Liver (tissue), 9 donors: ENCODE data around the gene CUBN. TPM values are rescaled to one million over a fixed set of nuclear protein-coding genes. Genes with fewer than 3 reads are reported as not detected.

Source experiments
- DNase-seq: peaks from one replicate; pipeline ENCODE4 v3.0.0-alpha.2; 2017; ENCODE audit warnings: low spot score
- H3K27ac ChIP-seq, 2 donors: one replicate each; pipeline ENCODE4 v1.7.0; 2013; ENCODE audit warnings: inconsistent platforms in 2 of 2, low read length in 2 of 2, control low read depth in 1 of 2, low read depth in 1 of 2, mild to moderate bottlenecking in 1 of 2
- H3K27me3 ChIP-seq, 4 donors: one replicate each; pipeline versions ENCODE4 v1.6.1 to v1.7.0; 2013; ENCODE audit warnings: low read length in 3 of 4, inconsistent platforms in 1 of 4, mild to moderate bottlenecking in 1 of 4, moderate library complexity in 1 of 4; ENCODE audit not compliant: control insufficient read depth in 4 of 4, insufficient read depth in 4 of 4
- H3K36me3 ChIP-seq, 4 donors: one replicate each; pipeline versions ENCODE4 v1.6.1 to v1.7.0; 2013; ENCODE audit warnings: low read length in 3 of 4, mild to moderate bottlenecking in 3 of 4, low read depth in 1 of 4, moderate library complexity in 1 of 4; ENCODE audit not compliant: control insufficient read depth in 4 of 4, insufficient read depth in 3 of 4
- H3K4me1 ChIP-seq, 4 donors: one replicate each; pipeline versions ENCODE4 v1.6.1 to v1.7.0; 2013; ENCODE audit warnings: low read length in 3 of 4, mild to moderate bottlenecking in 3 of 4, moderate library complexity in 1 of 4; ENCODE audit not compliant: control insufficient read depth in 4 of 4, insufficient read depth in 4 of 4
- H3K4me3 ChIP-seq, 3 donors: one replicate each; pipeline versions ENCODE4 v1.6.1 to v1.7.0; 2013; ENCODE audit warnings: low read length in 3 of 3, control low read depth in 1 of 3, low read depth in 1 of 3, mild to moderate bottlenecking in 1 of 3
- H3K9ac ChIP-seq, 2 donors: one replicate each; pipeline ENCODE4 v1.7.0; 2013; ENCODE audit warnings: low read length in 2 of 2, mild to moderate bottlenecking in 2 of 2, moderate library complexity in 2 of 2, control low read depth in 1 of 2, low read depth in 1 of 2
- H3K9me3 ChIP-seq, 4 donors: one replicate each; pipeline versions ENCODE4 v1.6.1 to v1.7.0; 2013; ENCODE audit warnings: low read length in 3 of 4; ENCODE audit not compliant: control insufficient read depth in 4 of 4
- EGR1 ChIP-seq, 2 donors: IDR thresholded peaks; 2 replicates each; pipeline ENCODE4 v1.6.1; 2016 to 2018; ENCODE audit warnings: antibody characterized with exemption in 2 of 2, low read depth in 2 of 2
- FOXA1 ChIP-seq: IDR thresholded peaks from 2 replicates; pipeline ENCODE4 v1.6.1; 2016; ENCODE audit warnings: antibody characterized with exemption
- GABPA ChIP-seq, 2 donors: IDR thresholded peaks in 1 of 2; conservative IDR thresholded peaks in 1 of 2; 2 replicates each; pipeline ENCODE4 v1.6.1; 2016; ENCODE audit warnings: antibody characterized with exemption in 2 of 2, mild to moderate bottlenecking in 1 of 2, moderate library complexity in 1 of 2
- HNF4G ChIP-seq: IDR thresholded peaks from 2 replicates; pipeline ENCODE4 v1.6.1; 2016; ENCODE audit warnings: antibody characterized with exemption
- NR2F2 ChIP-seq: IDR thresholded peaks from 2 replicates; pipeline ENCODE4 v1.6.1; 2016; ENCODE audit warnings: antibody characterized with exemption
- RAD21 ChIP-seq, 2 donors: IDR thresholded peaks; 2 replicates each; pipeline ENCODE4 v1.6.1; 2016; ENCODE audit warnings: antibody characterized with exemption in 2 of 2, mild to moderate bottlenecking in 2 of 2
- RXRA ChIP-seq, 2 donors: IDR thresholded peaks; 2 replicates each; pipeline ENCODE4 v1.6.1; 2017 to 2018; ENCODE audit warnings: antibody characterized with exemption in 2 of 2, mild to moderate bottlenecking in 1 of 2
- TAF1 ChIP-seq: conservative IDR thresholded peaks from 2 replicates; pipeline ENCODE4 v1.6.1; 2016; ENCODE audit warnings: antibody characterized with exemption, mild to moderate bottlenecking
- YY1 ChIP-seq: IDR thresholded peaks from 2 replicates; pipeline ENCODE4 v1.6.1; 2016; ENCODE audit warnings: antibody characterized with exemption, mild to moderate bottlenecking
- whole genome bisulfite sequencing: extraction: QIAGEN DNeasy Blood & Tissue Kit; methylation state at CpG from one replicate; pipeline ENCODE4 v1.1.7; 2013; 5-methylcytosine and 5-hydroxymethylcytosine counted together
- polyA plus RNA-seq, 2 donors: library from polyadenylated mRNA; stranded (reverse) in 1 of 2; unstranded in 1 of 2; fragments of 200-250 nt in 1 of 2; fragments of >200 nt in 1 of 2; fragmentation: Nextera tagmentation in 1 of 2; extraction: Ambion mirVana in 1 of 2; gene quantifications; one replicate each; pipeline versions ENCODE4 v1.2.1 to v1.2.3, GENCODE V29; 2013 to 2015
- total RNA-seq, 2 donors: library from RNA; depleted of rRNA; stranded (reverse); fragments of >200 nt; gene quantifications; one replicate each; pipeline ENCODE4 v1.2.3, GENCODE V29; 2014
- TF ChIP-seq, protein P1 (sequence below): fragments of 150-350 bp; IDR thresholded peaks from 2 replicates; pipeline ENCODE4 v1.5.1; 2017; ENCODE audit warnings: improper control_type of control experiment, low read depth, low read length; ENCODE audit not compliant: missing input control
- TF ChIP-seq, protein P2 (sequence below): IDR thresholded peaks from 2 replicates; pipeline ENCODE4 v1.6.1; 2016; ENCODE audit warnings: antibody characterized with exemption
- TF ChIP-seq, protein P3 (sequence below): IDR thresholded peaks from 2 replicates; pipeline ENCODE4 v1.6.1; 2016; ENCODE audit warnings: antibody characterized with exemption
- donor health status: healthy.
- donor health status: healthy.
- donor health status: healthy.
- donor health status: healthy.
- donor health status: healthy.

The CUBN gene
- total and polyA plus RNA-seq, 4 donors = 0.01 to 0.67 (median 0.30) TPM

DNA sequence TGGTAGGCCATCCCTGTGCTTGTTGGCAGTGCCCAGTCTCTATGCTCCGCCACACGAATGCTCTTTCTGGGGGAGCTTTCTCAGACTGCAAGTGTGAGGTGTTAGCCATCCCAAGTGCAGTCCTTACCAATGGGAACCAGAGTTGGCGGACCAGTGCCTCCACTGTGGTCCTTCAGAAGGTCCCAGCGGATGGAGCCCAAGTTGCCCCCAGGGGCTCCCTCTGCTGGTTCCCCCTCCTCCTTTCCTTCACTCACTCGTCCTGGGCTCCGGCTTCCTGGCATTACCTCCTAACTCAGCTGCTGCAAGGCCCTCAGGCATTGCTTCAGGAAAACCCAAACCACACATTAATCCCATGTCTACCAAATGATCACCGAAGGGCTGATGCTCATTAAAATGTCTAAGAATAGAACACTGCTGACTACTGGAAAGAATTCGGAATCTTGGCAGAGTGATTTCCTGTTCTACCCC is 139.8 kb downstream of the CUBN start:
- Histone ChIP-seq H3K9ac (no peak overlapping the region), H3K36me3 (no peaks in the 10 kb centered on the region), H3K27ac (no peak overlapping the region), H3K4me3 (no peak overlapping the region), H3K27me3 (no peaks in the 10 kb centered on the region), H3K4me1 (no peaks in the 10 kb centered on the region), H3K9me3 (no peaks in the 10 kb centered on the region)
- no peak for DNase-seq
- TF ChIP-seq TAF1 (no peak), EGR1 (IDR thresholded peaks at IDR 0.05; ENCODE audit: low read depth in 2 of 2) (no peak), YY1 (no peak)
- 90% methylated on average over 8 of the region's 8 CpGs for WGBS

DNA sequence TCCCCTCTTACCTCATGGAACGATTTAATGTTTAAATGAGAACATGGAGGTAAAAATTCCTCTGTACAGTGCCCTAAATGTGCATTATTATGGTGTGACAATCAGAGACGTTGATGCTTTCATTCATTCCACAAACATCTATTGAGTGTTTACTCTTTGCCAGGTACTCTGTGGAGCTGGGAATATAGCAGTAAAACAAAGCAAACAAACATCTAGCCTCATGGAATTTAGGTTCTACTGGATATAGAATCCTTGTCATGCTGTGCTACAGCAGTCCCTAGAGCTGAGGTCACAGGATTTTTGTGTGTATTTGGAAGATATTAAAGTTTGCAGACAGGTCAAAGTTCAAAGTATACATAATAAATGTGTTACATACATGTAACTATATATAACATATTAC is 140.7 kb downstream of the CUBN start:
- no peak for DNase-seq
- TF ChIP-seq, protein P1, sequence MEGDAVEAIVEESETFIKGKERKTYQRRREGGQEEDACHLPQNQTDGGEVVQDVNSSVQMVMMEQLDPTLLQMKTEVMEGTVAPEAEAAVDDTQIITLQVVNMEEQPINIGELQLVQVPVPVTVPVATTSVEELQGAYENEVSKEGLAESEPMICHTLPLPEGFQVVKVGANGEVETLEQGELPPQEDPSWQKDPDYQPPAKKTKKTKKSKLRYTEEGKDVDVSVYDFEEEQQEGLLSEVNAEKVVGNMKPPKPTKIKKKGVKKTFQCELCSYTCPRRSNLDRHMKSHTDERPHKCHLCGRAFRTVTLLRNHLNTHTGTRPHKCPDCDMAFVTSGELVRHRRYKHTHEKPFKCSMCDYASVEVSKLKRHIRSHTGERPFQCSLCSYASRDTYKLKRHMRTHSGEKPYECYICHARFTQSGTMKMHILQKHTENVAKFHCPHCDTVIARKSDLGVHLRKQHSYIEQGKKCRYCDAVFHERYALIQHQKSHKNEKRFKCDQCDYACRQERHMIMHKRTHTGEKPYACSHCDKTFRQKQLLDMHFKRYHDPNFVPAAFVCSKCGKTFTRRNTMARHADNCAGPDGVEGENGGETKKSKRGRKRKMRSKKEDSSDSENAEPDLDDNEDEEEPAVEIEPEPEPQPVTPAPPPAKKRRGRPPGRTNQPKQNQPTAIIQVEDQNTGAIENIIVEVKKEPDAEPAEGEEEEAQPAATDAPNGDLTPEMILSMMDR = no peak
- TF ChIP-seq FOXA1 = no peak
- no peak for TF ChIP-seq YY1
- no peak for TF ChIP-seq EGR1 (IDR thresholded peaks at IDR 0.05; ENCODE audit: low read depth in 2 of 2)
- no peak for TF ChIP-seq HNF4G
- TF ChIP-seq, protein P2, sequence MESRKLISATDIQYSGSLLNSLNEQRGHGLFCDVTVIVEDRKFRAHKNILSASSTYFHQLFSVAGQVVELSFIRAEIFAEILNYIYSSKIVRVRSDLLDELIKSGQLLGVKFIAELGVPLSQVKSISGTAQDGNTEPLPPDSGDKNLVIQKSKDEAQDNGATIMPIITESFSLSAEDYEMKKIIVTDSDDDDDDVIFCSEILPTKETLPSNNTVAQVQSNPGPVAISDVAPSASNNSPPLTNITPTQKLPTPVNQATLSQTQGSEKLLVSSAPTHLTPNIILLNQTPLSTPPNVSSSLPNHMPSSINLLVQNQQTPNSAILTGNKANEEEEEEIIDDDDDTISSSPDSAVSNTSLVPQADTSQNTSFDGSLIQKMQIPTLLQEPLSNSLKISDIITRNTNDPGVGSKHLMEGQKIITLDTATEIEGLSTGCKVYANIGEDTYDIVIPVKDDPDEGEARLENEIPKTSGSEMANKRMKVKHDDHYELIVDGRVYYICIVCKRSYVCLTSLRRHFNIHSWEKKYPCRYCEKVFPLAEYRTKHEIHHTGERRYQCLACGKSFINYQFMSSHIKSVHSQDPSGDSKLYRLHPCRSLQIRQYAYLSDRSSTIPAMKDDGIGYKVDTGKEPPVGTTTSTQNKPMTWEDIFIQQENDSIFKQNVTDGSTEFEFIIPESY = no peak
- TF ChIP-seq RAD21 (IDR thresholded peaks at IDR 0.05) = no peak
- TF ChIP-seq GABPA (IDR thresholded peaks at IDR 0.05 in 1 of 2, conservative IDR thresholded peaks at IDR 0.05 in 1 of 2) = no peak
- TF ChIP-seq RXRA (IDR thresholded peaks at IDR 0.05) = no peak
- H3K4me3 ChIP-seq = no peak overlapping the region
- H3K9ac ChIP-seq = no peak overlapping the region
- WGBS = 86% methylated on average over 2 of the region's 2 CpGs
- H3K36me3 ChIP-seq = no peaks in the 10 kb centered on the region
- no peaks in the 10 kb centered on the region for H3K27me3 ChIP-seq
- no peaks in the 10 kb centered on the region for H3K4me1 ChIP-seq
- H3K9me3 ChIP-seq = no peaks in the 10 kb centered on the region
- no peak overlapping the region for H3K27ac ChIP-seq

DNA sequence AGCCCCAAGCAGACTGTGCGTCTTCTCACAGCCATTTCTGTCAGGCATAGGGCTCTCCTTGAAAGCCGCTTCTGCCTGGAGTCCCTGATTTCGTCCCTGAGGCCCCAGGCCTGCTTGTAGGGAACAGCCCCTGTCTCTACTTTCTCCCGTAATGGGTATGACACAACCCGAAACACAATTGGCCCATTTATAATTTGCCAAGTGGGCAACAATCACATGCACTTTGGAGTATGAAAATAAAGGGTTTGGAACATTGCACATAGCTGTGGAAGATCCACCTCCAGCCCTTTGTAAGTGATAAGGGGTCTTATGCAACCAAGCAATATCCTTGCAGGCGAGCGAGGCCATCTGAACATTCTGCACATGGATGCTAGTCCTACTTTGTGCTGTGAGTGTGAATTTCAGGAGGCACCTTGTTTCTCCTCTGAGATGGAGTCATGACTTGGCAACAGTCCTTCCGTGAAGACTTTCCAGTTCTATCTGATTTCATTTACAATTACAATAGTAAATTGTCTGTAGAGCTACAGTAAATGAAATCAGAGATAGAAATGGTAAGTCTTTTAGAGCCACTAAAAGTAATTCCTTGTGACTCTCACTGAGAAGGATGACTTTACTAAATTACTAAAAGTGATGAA is 141.5 kb downstream of the CUBN start:
- 89% methylated on average over 8 of the region's 8 CpGs for WGBS
- Histone ChIP-seq H3K4me1 (no peaks in the 10 kb centered on the region), H3K9me3 (no peaks in the 10 kb centered on the region), H3K9ac (no peak overlapping the region), H3K36me3 (no peaks in the 10 kb centered on the region), H3K4me3 (no peak overlapping the region), H3K27me3 (no peaks in the 10 kb centered on the region), H3K27ac (no peak overlapping the region)
- no peak for DNase-seq
- no peak for TF ChIP-seq EGR1 (IDR thresholded peaks at IDR 0.05; ENCODE audit: low read depth in 2 of 2)
- TF ChIP-seq, protein P3, sequence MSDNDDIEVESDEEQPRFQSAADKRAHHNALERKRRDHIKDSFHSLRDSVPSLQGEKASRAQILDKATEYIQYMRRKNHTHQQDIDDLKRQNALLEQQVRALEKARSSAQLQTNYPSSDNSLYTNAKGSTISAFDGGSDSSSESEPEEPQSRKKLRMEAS = no peak
- TF ChIP-seq NR2F2 = no peak
- TF ChIP-seq RXRA (IDR thresholded peaks at IDR 0.05) = no peak
